HEK293 (cell line): ENCODE data around the gene AKT3.

Source experiments
- CTCF ChIA-PET: fragments of 350-600 bp; formaldehyde crosslinking; extraction: SDS; loops from one replicate; lab custom pipeline; 2021; ENCODE audit warnings: antibody characterized with exemption; lab: Yijun Ruan, JAX
- POLR2A ChIA-PET: fragments of 300-600 bp; formaldehyde crosslinking; extraction: SDS; loops from one replicate; lab custom pipeline; 2020; ENCODE audit warnings: antibody characterized with exemption, inconsistent platforms; lab: Yijun Ruan, JAX
- H3K27ac ChIP-seq: fragments of 200-500 bp; sonication (Bioruptor generic); 2 replicates; pipeline ENCODE4 v1.5.1; 2014; ENCODE audit warnings: low read depth, low read length, control low read depth, inconsistent platforms; ENCODE audit errors: extremely low read depth
- H3K36me3 ChIP-seq, 2 experiments: fragments of 200-500 bp in 1 of 2; sonication (Bioruptor generic) in 1 of 2; 1 replicate in 1 of 2; 2 replicates in 1 of 2; pipeline ENCODE4 v1.5.1; 2014 to 2017; ENCODE audit warnings: inconsistent platforms in 2 of 2, low read length in 2 of 2; ENCODE audit not compliant: control insufficient read depth in 2 of 2, insufficient read depth in 1 of 2
- H3K4me1 ChIP-seq: fragments of 200-500 bp; sonication (Bioruptor generic); 2 replicates; pipeline ENCODE4 v1.5.1; 2014; ENCODE audit warnings: mild to moderate bottlenecking, low read length, inconsistent platforms; ENCODE audit not compliant: control insufficient read depth, insufficient read depth
- H3K4me3 ChIP-seq: 2 replicates; pipeline ENCODE4 v1.5.1; 2011; ENCODE audit warnings: low read depth, mild to moderate bottlenecking, control low read depth, low read length, moderate library complexity
- H3K9me3 ChIP-seq: fragments of 200-500 bp; sonication (Bioruptor generic); 2 replicates; pipeline ENCODE4 v1.5.1; 2014; ENCODE audit warnings: low read depth, low read length, inconsistent platforms; ENCODE audit not compliant: control insufficient read depth, insufficient read depth
- EGR2 ChIP-seq: fragments of 450-650 bp; formaldehyde crosslinking; IDR thresholded peaks from 2 replicates; pipeline ENCODE4 v1.5.1; 2016; ENCODE audit warnings: low read depth, missing biosample characterization, missing genetic modification characterization
- GLI4 ChIP-seq: fragments of 450-650 bp; formaldehyde crosslinking; IDR thresholded peaks from 2 replicates; pipeline ENCODE4 v1.5.1; 2016; ENCODE audit warnings: missing biosample characterization, missing genetic modification characterization
- KLF16 ChIP-seq: fragments of 450-650 bp; formaldehyde crosslinking; IDR thresholded peaks from 2 replicates; pipeline ENCODE4 v1.5.1; 2017; ENCODE audit warnings: missing biosample characterization, missing genetic modification characterization
- MZF1 ChIP-seq: fragments of 450-650 bp; formaldehyde crosslinking; IDR thresholded peaks from 2 replicates; pipeline ENCODE4 v1.5.1; 2017; ENCODE audit warnings: missing biosample characterization, missing genetic modification characterization, borderline replicate concordance
- YY2 ChIP-seq: fragments of 450-650 bp; formaldehyde crosslinking; IDR thresholded peaks from 2 replicates; pipeline ENCODE4 v1.5.1; 2016; ENCODE audit warnings: missing biosample characterization, missing genetic modification characterization
- ZBTB17 ChIP-seq: fragments of 450-650 bp; formaldehyde crosslinking; IDR thresholded peaks from 2 replicates; pipeline ENCODE4 v1.5.1; 2016; ENCODE audit warnings: missing biosample characterization, missing genetic modification characterization
- ZBTB21 ChIP-seq: fragments of 450-650 bp; formaldehyde crosslinking; IDR thresholded peaks from 2 replicates; pipeline ENCODE4 v1.5.1; 2017; ENCODE audit warnings: missing biosample characterization, missing genetic modification characterization
- ZNF112 ChIP-seq: fragments of 450-650 bp; formaldehyde crosslinking; IDR thresholded peaks from 2 replicates; pipeline ENCODE4 v1.5.0; 2017; ENCODE audit warnings: missing biosample characterization, missing genetic modification characterization
- ZNF140 ChIP-seq: fragments of 450-650 bp; formaldehyde crosslinking; IDR thresholded peaks from 2 replicates; pipeline ENCODE4 v1.5.1; 2016; ENCODE audit warnings: missing biosample characterization, missing genetic modification characterization
- ZNF146 ChIP-seq: fragments of 450-650 bp; formaldehyde crosslinking; IDR thresholded peaks from 2 replicates; pipeline ENCODE4 v1.5.1; 2016; ENCODE audit warnings: missing biosample characterization, missing genetic modification characterization
- ZNF148 ChIP-seq: fragments of 450-650 bp; formaldehyde crosslinking; IDR thresholded peaks from 2 replicates; pipeline ENCODE4 v1.5.0; 2017; ENCODE audit warnings: missing biosample characterization, missing genetic modification characterization, borderline replicate concordance
- ZNF157 ChIP-seq: fragments of 450-650 bp; formaldehyde crosslinking; IDR thresholded peaks from 2 replicates; pipeline ENCODE4 v1.5.1; 2016; ENCODE audit warnings: missing biosample characterization, missing genetic modification characterization
- ZNF174 ChIP-seq: fragments of 450-650 bp; formaldehyde crosslinking; IDR thresholded peaks from 2 replicates; pipeline ENCODE4 v1.5.0; 2017; ENCODE audit warnings: missing biosample characterization, mild to moderate bottlenecking, missing genetic modification characterization
- ZNF19 ChIP-seq: fragments of 450-650 bp; formaldehyde crosslinking; IDR thresholded peaks from 2 replicates; pipeline ENCODE4; 2016; ENCODE audit warnings: missing biosample characterization, missing genetic modification characterization, low read depth
- ZNF223 ChIP-seq: fragments of 450-650 bp; formaldehyde crosslinking; IDR thresholded peaks from 2 replicates; pipeline ENCODE4 v1.5.1; 2016; ENCODE audit warnings: missing biosample characterization, missing genetic modification characterization
- ZNF239 ChIP-seq: fragments of 450-650 bp; formaldehyde crosslinking; IDR thresholded peaks from 2 replicates; pipeline ENCODE4 v1.5.1; 2016; ENCODE audit warnings: missing biosample characterization, missing genetic modification characterization
- ZNF274 ChIP-seq, 2 experiments: fragments of 200-500 bp in 1 of 2; fragments of 450-650 bp in 1 of 2; sonication (Bioruptor generic) in 1 of 2; formaldehyde crosslinking in 1 of 2; IDR thresholded peaks; 2 replicates each; pipeline versions ENCODE4 v1.5.1 to v1.6.1; 2014 to 2016; ENCODE audit warnings: borderline replicate concordance in 1 of 2, inconsistent platforms in 1 of 2, low read length in 1 of 2, missing biosample characterization in 1 of 2, missing genetic modification characterization in 1 of 2
- ZNF335 ChIP-seq: fragments of 450-650 bp; formaldehyde crosslinking; conservative IDR thresholded peaks from 2 replicates; pipeline ENCODE4 v1.5.1; 2016; ENCODE audit warnings: missing biosample characterization, missing genetic modification characterization
- ZNF37A ChIP-seq: fragments of 450-650 bp; IDR thresholded peaks from 2 replicates; pipeline ENCODE4 v1.5.1; 2018; ENCODE audit warnings: missing biosample characterization, missing genetic modification characterization
- ZNF473 ChIP-seq: fragments of 450-650 bp; formaldehyde crosslinking; IDR thresholded peaks from 2 replicates; pipeline ENCODE4 v1.5.1; 2017; ENCODE audit warnings: missing biosample characterization, missing genetic modification characterization
- ZNF529 ChIP-seq: fragments of 450-650 bp; formaldehyde crosslinking; IDR thresholded peaks from 2 replicates; pipeline ENCODE4 v1.5.1; 2017; ENCODE audit warnings: missing genetic modification characterization, missing biosample characterization; ENCODE audit not compliant: insufficient replicate concordance
- ZNF530 ChIP-seq: fragments of 450-650 bp; formaldehyde crosslinking; IDR thresholded peaks from 2 replicates; pipeline ENCODE4 v1.5.1; 2016; ENCODE audit warnings: low read depth, missing biosample characterization, missing genetic modification characterization
- ZNF549 ChIP-seq: fragments of 450-650 bp; IDR thresholded peaks from 2 replicates; pipeline ENCODE4 v1.5.1; 2018; ENCODE audit warnings: missing biosample characterization, missing genetic modification characterization, mild to moderate bottlenecking, inconsistent platforms, moderate library complexity
- ZNF555 ChIP-seq: fragments of 450-650 bp; formaldehyde crosslinking; conservative IDR thresholded peaks from 2 replicates; pipeline ENCODE4 v1.5.1; 2017; ENCODE audit warnings: missing biosample characterization, mild to moderate bottlenecking, missing genetic modification characterization, inconsistent platforms
- ZNF621 ChIP-seq: fragments of 450-650 bp; formaldehyde crosslinking; IDR thresholded peaks from 2 replicates; pipeline ENCODE4 v1.5.1; 2017; ENCODE audit warnings: missing biosample characterization, missing genetic modification characterization
- ZNF623 ChIP-seq: fragments of 450-650 bp; formaldehyde crosslinking; IDR thresholded peaks from 2 replicates; pipeline ENCODE4 v1.5.1; 2016; ENCODE audit warnings: missing biosample characterization, missing genetic modification characterization
- ZNF639 ChIP-seq: fragments of 450-650 bp; formaldehyde crosslinking; IDR thresholded peaks from 2 replicates; pipeline ENCODE4 v1.5.1; 2016; ENCODE audit warnings: missing biosample characterization, missing genetic modification characterization
- ZNF645 ChIP-seq: fragments of 450-650 bp; formaldehyde crosslinking; IDR thresholded peaks from 2 replicates; pipeline ENCODE4; 2016; ENCODE audit warnings: missing biosample characterization, missing genetic modification characterization
- ZNF677 ChIP-seq: fragments of 450-650 bp; IDR thresholded peaks from 2 replicates; pipeline ENCODE4 v1.5.0; 2018; ENCODE audit warnings: missing biosample characterization, mild to moderate bottlenecking, missing genetic modification characterization, moderate library complexity
- ZNF777 ChIP-seq: fragments of 450-650 bp; formaldehyde crosslinking; IDR thresholded peaks from 2 replicates; pipeline ENCODE4 v1.5.1; 2017; ENCODE audit warnings: missing biosample characterization, missing genetic modification characterization, borderline replicate concordance
- ZSCAN5A ChIP-seq: fragments of 450-650 bp; formaldehyde crosslinking; IDR thresholded peaks from 2 replicates; pipeline ENCODE4 v1.5.1; 2016; ENCODE audit warnings: missing biosample characterization, missing genetic modification characterization

Gene AKT3

GRCh38 chr1:243851257-243851756 lies 1.3 kb upstream of the AKT3 start (continued):
- no peak for TF ChIP-seq ZNF223
- TF ChIP-seq MZF1 (tag by site-specific recombination) = 0 out of 2 replicates have a peak, but pooled peaks have one; percentile 9
- no peak for TF ChIP-seq ZNF157 (tag by site-specific recombination)
- TF ChIP-seq ZNF621 (tag by site-specific recombination) = no peak
- TF ChIP-seq ZSCAN5A (tag by site-specific recombination) = no peak
- no peak for TF ChIP-seq ZNF529 (tag by site-specific recombination)
- TF ChIP-seq ZNF148 (tag by site-specific recombination) = no peak
- TF ChIP-seq ZNF555 (tag by site-specific recombination) = no peak
- no peak for TF ChIP-seq ZNF473
- no peak for TF ChIP-seq ZNF645 (tag by site-specific recombination)
- TF ChIP-seq ZNF112 (tag by site-specific recombination) = no peak

GRCh38 chr1:243850452-243851256 lies 611 bp upstream of the AKT3 start:
- Histone ChIP-seq H3K27ac (peak overlapping the region; percentile 99), H3K9me3 (no peaks in the 10 kb centered on the region), H3K4me3 (peak overlapping the region; percentile 89), H3K4me1 (peaks cover 18% of the 10 kb centered on the region), H3K36me3 (no peaks in the 10 kb centered on the region)
- CTCF ChIA-PET = no interaction called here
- POLR2A ChIA-PET = interaction anchor here (0.7 to 1.0 kb wide), 5 partner anchors 13 to 364 kb away, joined by 3 to 8 read pairs (median 4); no protein-coding TSS in a partner anchor
- TF ChIP-seq YY2 = no peak
- no peak for TF ChIP-seq ZNF639
- TF ChIP-seq ZNF335 (tag by site-specific recombination) = peak; percentile 80
- no peak for TF ChIP-seq ZNF274 (IDR thresholded peaks at IDR 0.05; ENCODE audit: low read length)
- no peak for TF ChIP-seq ZNF274 (tag by site-specific recombination; IDR thresholded peaks at IDR 0.05; ENCODE audit: borderline replicate concordance)
- no peak for TF ChIP-seq ZNF19 (tag by site-specific recombination)
- TF ChIP-seq ZNF623 = no peak
- 0 out of 2 replicates have a peak, but pooled peaks have one; percentile 40 for TF ChIP-seq ZNF37A
- TF ChIP-seq GLI4 = 0 out of 2 replicates have a peak, but pooled peaks have one; percentile 23
- no peak for TF ChIP-seq ZNF239 (tag by site-specific recombination)
- TF ChIP-seq KLF16 = peak; percentile 65
- 0 out of 2 replicates have a peak, but pooled peaks have one; percentile 12 for TF ChIP-seq ZNF146 (tag by site-specific recombination)
- no peak for TF ChIP-seq ZNF777
- TF ChIP-seq ZBTB17 (tag by site-specific recombination) = peak; percentile 80
- TF ChIP-seq EGR2 (tag by site-specific recombination) = peak; percentile 83
- peak; percentile 45; the same call in 1 of the 2 replicates for TF ChIP-seq ZBTB21 (tag by site-specific recombination)
- TF ChIP-seq ZNF174 (tag by site-specific recombination) = no peak
- TF ChIP-seq ZNF677 (tag by site-specific recombination) = peak; percentile 71
- no peak for TF ChIP-seq ZNF530 (tag by site-specific recombination)
- no peak for TF ChIP-seq ZNF140
- peak; percentile 70 for TF ChIP-seq ZNF549 (tag by site-specific recombination)
